H1 (cell line): ENCODE measurements around the gene GPC6. TPM values are rescaled to one million over a fixed set of nuclear protein-coding genes. Genes with fewer than 3 reads are reported as not detected.

Experiments used
- CTCF ChIA-PET: fragments of 300-600 bp; sonication (Branson Sonifier 250); formaldehyde crosslinking; loops from one replicate; lab custom pipeline; 2021; ENCODE audit not compliant: partially characterized antibody; lab: Charles Lee
- POLR2A ChIA-PET: fragments of 300-600 bp; sonication (Branson Sonifier 250); formaldehyde crosslinking; loops from one replicate; lab custom pipeline; 2021; ENCODE audit warnings: inconsistent platforms; ENCODE audit not compliant: partially characterized antibody; lab: Charles Lee
- DNase-seq, 2 experiments: peaks; one replicate each; pipeline versions ENCODE4 v3.0.0 to v3.0.0-alpha.2; 2010 to 2022; ENCODE audit warnings: low spot score in 2 of 2, low read depth in 1 of 2, mixed read lengths in 1 of 2
- FAIRE-seq: peaks from 2 replicates; lab custom pipeline; 2011; peaks lifted over from hg19 to GRCh38; lab: Jason Lieb, UNC
- H2AFZ ChIP-seq: 2 replicates; pipeline ENCODE4 v1.8.1; 2012; ENCODE audit warnings: low read length, inconsistent platforms
- H2AK5ac ChIP-seq: 2 replicates; pipeline ENCODE4 v1.6.1; 2013; ENCODE audit warnings: low read depth, low read length
- H2BK120ac ChIP-seq: replicated peaks from 2 replicates; pipeline ENCODE3; 2013; ENCODE audit warnings: low read depth, low read length, inconsistent platforms
- H2BK12ac ChIP-seq: 2 replicates; pipeline ENCODE4 v1.6.1; 2013; ENCODE audit warnings: low read depth, low read length
- H2BK15ac ChIP-seq: 2 replicates; pipeline ENCODE4 v1.6.1; 2013; ENCODE audit warnings: low read length
- H2BK20ac ChIP-seq: 2 replicates; pipeline ENCODE4 v1.6.1; 2013; ENCODE audit warnings: low read length
- H2BK5ac ChIP-seq: 2 replicates; pipeline ENCODE4 v1.6.1; 2013; ENCODE audit warnings: low read depth, low read length
- H3K14ac ChIP-seq: 2 replicates; pipeline ENCODE4 v1.6.1; 2013; ENCODE audit warnings: inconsistent platforms; ENCODE audit not compliant: insufficient read length
- H3K18ac ChIP-seq: 2 replicates; pipeline ENCODE4 v1.6.1; 2013; ENCODE audit warnings: low read length; ENCODE audit errors: extremely low read depth
- H3K23ac ChIP-seq: 2 replicates; pipeline ENCODE4 v1.6.1; 2013; ENCODE audit warnings: inconsistent platforms; ENCODE audit not compliant: insufficient read length
- H3K23me2 ChIP-seq: 2 replicates; pipeline ENCODE4 v1.6.1; 2013; ENCODE audit warnings: low read depth, low read length
- H3K27ac ChIP-seq: 2 replicates; pipeline ENCODE4 v1.6.1; 2011; ENCODE audit warnings: low read depth, low read length, inconsistent platforms
- H3K27me3 ChIP-seq, 4 experiments: replicated peaks in 1 of 4; 1 replicate in 1 of 4; 2 replicates in 3 of 4; pipeline versions ENCODE4 v1.6.1 to v1.8.1; 2011 to 2013; ENCODE audit warnings: low read length in 3 of 4, mild to moderate bottlenecking in 3 of 4, inconsistent platforms in 2 of 4, mixed read lengths in 2 of 4, moderate library complexity in 1 of 4; ENCODE audit not compliant: control insufficient read depth in 3 of 4, insufficient read depth in 3 of 4; ENCODE audit errors: extremely low read depth in 1 of 4
- H3K36me3 ChIP-seq, 4 experiments: 2 replicates each; pipeline versions ENCODE4 v1.6.1 to v1.8.1; 2011 to 2013; ENCODE audit warnings: mild to moderate bottlenecking in 4 of 4, low read length in 3 of 4, moderate library complexity in 2 of 4, control low read depth in 1 of 4, inconsistent platforms in 1 of 4; ENCODE audit not compliant: insufficient read depth in 4 of 4, control insufficient read depth in 2 of 4
- H3K4ac ChIP-seq: replicated peaks from 2 replicates; pipeline ENCODE3; 2013; ENCODE audit warnings: low read length, low read depth, mixed read lengths, inconsistent platforms; ENCODE audit not compliant: insufficient read length
- H3K4me1 ChIP-seq, 4 experiments: replicated peaks in 1 of 4; 1 replicate in 1 of 4; 2 replicates in 3 of 4; pipeline versions ENCODE4 v1.6.1 to v1.8.1; 2011 to 2013; ENCODE audit warnings: low read length in 3 of 4, inconsistent platforms in 2 of 4, mixed read lengths in 1 of 4; ENCODE audit not compliant: insufficient read depth in 4 of 4, control insufficient read depth in 3 of 4
- H3K4me2 ChIP-seq, 2 experiments: 2 replicates each; pipeline versions ENCODE4 v1.6.1 to v1.8.1; 2011 to 2013; ENCODE audit warnings: low read depth in 2 of 2, low read length in 2 of 2, control low read depth in 1 of 2, inconsistent platforms in 1 of 2, mild to moderate bottlenecking in 1 of 2; ENCODE audit not compliant: insufficient read depth in 1 of 2
- H3K4me3 ChIP-seq, 4 experiments: fragments of 200-600, 300-600 bp in 1 of 4; sonication (generic), shearing (Covaris generic), sonication (Bioruptor Twin) in 1 of 4; 2 replicates each; pipeline versions ENCODE4 v1.5.1 to v1.8.1; 2011 to 2016; ENCODE audit warnings: low read length in 4 of 4, low read depth in 3 of 4, control low read depth in 2 of 4, inconsistent platforms in 2 of 4, mild to moderate bottlenecking in 2 of 4, mixed read lengths in 1 of 4, moderate library complexity in 1 of 4; ENCODE audit not compliant: insufficient read depth in 2 of 4; ENCODE audit errors: extremely low read depth in 1 of 4
- H3K56ac ChIP-seq: replicated peaks from 2 replicates; pipeline ENCODE3; 2013; ENCODE audit warnings: low read depth, mild to moderate bottlenecking, mixed read lengths, low read length, inconsistent platforms; ENCODE audit not compliant: insufficient read length
- H3K79me1 ChIP-seq: 2 replicates; pipeline ENCODE4 v1.6.1; 2013; ENCODE audit warnings: low read depth, low read length, control low read depth
- H3K79me2 ChIP-seq, 2 experiments: 2 replicates each; pipeline versions ENCODE4 v1.6.1 to v1.8.1; 2012 to 2013; ENCODE audit warnings: low read length in 2 of 2, mild to moderate bottlenecking in 2 of 2, inconsistent platforms in 1 of 2; ENCODE audit not compliant: insufficient read depth in 2 of 2, control insufficient read depth in 1 of 2
- H3K9ac ChIP-seq, 4 experiments: replicated peaks in 1 of 4; 1 replicate in 1 of 4; 2 replicates in 3 of 4; pipeline versions ENCODE4 v1.6.1 to v1.8.1; 2011 to 2013; ENCODE audit warnings: low read depth in 3 of 4, low read length in 3 of 4, control low read depth in 2 of 4, mild to moderate bottlenecking in 2 of 4, moderate library complexity in 2 of 4, inconsistent platforms in 1 of 4; ENCODE audit errors: extremely low read depth in 1 of 4
- H3K9me3 ChIP-seq, 2 experiments: 2 replicates each; pipeline versions ENCODE4 v1.6.1 to v1.8.1; 2012 to 2013; ENCODE audit warnings: mild to moderate bottlenecking in 2 of 2, moderate library complexity in 2 of 2, control low read depth in 1 of 2, inconsistent platforms in 1 of 2, low read depth in 1 of 2, low read length in 1 of 2, mixed read lengths in 1 of 2; ENCODE audit not compliant: insufficient read depth in 2 of 2
- H4K20me1 ChIP-seq, 2 experiments: replicated peaks in 1 of 2; 2 replicates each; pipeline versions ENCODE3 to v1.8.1; 2011 to 2013; ENCODE audit warnings: inconsistent platforms in 2 of 2, low read length in 2 of 2, mild to moderate bottlenecking in 1 of 2; ENCODE audit not compliant: insufficient read depth in 2 of 2, control insufficient read depth in 1 of 2
- H4K5ac ChIP-seq: 2 replicates; pipeline ENCODE4 v1.6.1; 2013; ENCODE audit warnings: low read length, low read depth, mixed read lengths, inconsistent platforms; ENCODE audit not compliant: insufficient read length
- H4K8ac ChIP-seq: 2 replicates; pipeline ENCODE4 v1.8.0; 2013; ENCODE audit warnings: mild to moderate bottlenecking, moderate library complexity, low read length, inconsistent platforms; ENCODE audit not compliant: insufficient read depth; ENCODE audit errors: extremely low read depth
- H4K91ac ChIP-seq: replicated peaks from 2 replicates; pipeline ENCODE3; 2013; ENCODE audit warnings: low read length, mixed read lengths, inconsistent platforms; ENCODE audit not compliant: insufficient read length
- EZH2 ChIP-seq: fragments of 200-600 bp; sonication (generic); IDR thresholded peaks from 2 replicates; pipeline ENCODE4 v1.7.1; 2012; ENCODE audit warnings: low read depth, mild to moderate bottlenecking, moderate library complexity, low read length, inconsistent platforms; ENCODE audit not compliant: severe bottlenecking
- FOSL1 ChIP-seq: IDR thresholded peaks from 2 replicates; pipeline ENCODE4 v1.6.1; 2011; ENCODE audit warnings: mild to moderate bottlenecking, low read depth, low read length, moderate library complexity; ENCODE audit not compliant: insufficient read depth
- KDM1A ChIP-seq: fragments of 200-600, 300-600 bp; sonication (generic); IDR thresholded peaks from 2 replicates; pipeline ENCODE4 v1.7.1; 2016; ENCODE audit warnings: mild to moderate bottlenecking, low read length, borderline replicate concordance
- NRF1 ChIP-seq: IDR thresholded peaks from 2 replicates; pipeline ENCODE4 v1.6.1; 2011; ENCODE audit warnings: mild to moderate bottlenecking, low read depth, low read length, improper control_type of control experiment
- POU5F1 ChIP-seq: IDR thresholded peaks from 2 replicates; pipeline ENCODE4 v1.6.1; 2011; ENCODE audit warnings: low read depth, mild to moderate bottlenecking, low read length, moderate library complexity
- WGBS, 2 experiments: shearing (Covaris generic) in 1 of 2; methylation state at CpG; one replicate each; pipeline versions ENCODE4 v1.1.6 to v1.1.7; 2013 to 2015; ENCODE audit warnings: low lambda C conversion rate in 2 of 2, mixed read lengths in 2 of 2, inconsistent platforms in 1 of 2, low coverage in 1 of 2, missing lambda C conversion rate in 1 of 2; ENCODE audit not compliant: insufficient replicate concordance in 2 of 2, insufficient coverage in 1 of 2, insufficient read length in 1 of 2; ENCODE audit errors: extremely low coverage in 1 of 2, missing lambda C conversion rate in 1 of 2; 5-methylcytosine and 5-hydroxymethylcytosine counted together
- polyA plus RNA-seq, 7 experiments: library from polyadenylated mRNA; depleted of rRNA in 3 of 7; stranded (reverse) in 5 of 7; unstranded in 2 of 7; fragments of >200 nt in 5 of 7; fragments of 200-250 nt in 2 of 7; gene quantifications; 1 replicate in 5 of 7; 2 replicates in 1 of 7; 4 replicates in 1 of 7; pipeline versions ENCODE4 v1.2.1 to v1.2.3, GENCODE V29; 2011 to 2013; ENCODE audit warnings: missing spikeins in 2 of 7, mixed read lengths in 2 of 7
- total RNA-seq: library from RNA; stranded (reverse); fragmentation: NEBNext Ultra II Directional; extraction: Animal tissue kit (Norgen Biotek cat#: 25700); gene quantifications from 2 replicates; pipeline ENCODE4 v1.2.1, GENCODE V29; 2021

GPC6 gene
- total and polyA plus RNA-seq, 2 of the 8 experiments (the other 6 are each of a cell fraction or from before 2014, with no cell fraction given): 5.4 to 12.0 TPM

DNA sequence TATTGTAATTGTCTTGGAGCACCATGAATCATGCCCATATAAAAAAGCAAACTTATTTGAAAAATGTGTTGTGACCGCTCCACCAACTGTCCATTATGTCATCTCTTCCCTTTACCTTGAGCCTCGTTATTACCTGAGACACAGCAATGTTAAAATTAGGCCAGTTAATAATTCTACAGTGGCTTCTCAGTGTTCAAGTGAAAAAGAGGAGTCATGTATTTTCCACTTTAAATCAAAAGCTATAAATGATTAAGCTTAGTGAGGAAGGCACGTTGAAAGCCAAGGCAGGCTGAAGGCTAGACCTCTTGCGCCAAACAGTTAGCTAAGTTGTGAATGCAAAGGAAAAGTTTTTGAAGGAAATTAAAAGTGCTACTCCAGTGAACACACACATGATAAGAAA lies 210.5 kb downstream of the GPC6 start:
- Histone ChIP-seq H3K4me3 (no peak overlapping the region), H2BK12ac (no peak overlapping the region), H3K9me3 (no peaks in the 10 kb centered on the region), H3K23ac (no peak overlapping the region), H4K20me1 (no peaks in the 10 kb centered on the region), H4K8ac (no peak overlapping the region), H3K4me2 (no peak overlapping the region), H3K18ac (no peak overlapping the region), H3K27me3 (no peaks in the 10 kb centered on the region), H3K9ac (no peak overlapping the region), H3K79me2 (no peaks in the 10 kb centered on the region), H3K23me2 (no peaks in the 10 kb centered on the region), H3K4me1 (no peaks in the 10 kb centered on the region), H3K56ac (no peak overlapping the region), H3K4ac (no peak overlapping the region), H3K79me1 (no peaks in the 10 kb centered on the region), H3K14ac (no peak overlapping the region), H2BK15ac (no peak overlapping the region), H2AK5ac (no peak overlapping the region), H2BK20ac (no peak overlapping the region), H4K91ac (no peak overlapping the region), H2BK120ac (no peak overlapping the region), H4K5ac (no peak overlapping the region), H3K27ac (no peak overlapping the region), H3K36me3 (no peaks in the 10 kb centered on the region), H2AFZ (no peak overlapping the region), H2BK5ac (no peak overlapping the region)
- FAIRE-seq (no peak), DNase-seq (no peak)
- 94% methylated on average over 4 of the region's 4 CpGs; no CpG with 5 or more reads in 1 of the 2 experiments for WGBS, 2 experiments
- ChIA-PET POLR2A (no interaction called here), CTCF (interaction anchor here (1.4 to 1.6 kb wide), 2 partner anchors 12 to 13 kb away, joined by 3 to 5 read pairs; no protein-coding TSS in a partner anchor)
- TF ChIP-seq FOSL1 (no peak), KDM1A (no peak), POU5F1 (no peak), EZH2 (no peak), NRF1 (no peak)
